SU-DHL-6 (cell line): ENCODE results near the gene SLU7.

Experiments
- CTCF ChIP-seq: fragments of 200-600 bp; sonication (generic); IDR thresholded peaks from one replicate; pipeline ENCODE4 v1.5.1; 2017; ENCODE audit warnings: antibody characterized with exemption, mild to moderate bottlenecking, low read length, moderate library complexity; ENCODE audit not compliant: insufficient read depth, poor library complexity, severe bottlenecking
- EZH2phosphoT487 ChIP-seq: fragments of 200-600 bp; sonication (generic), shearing (Covaris generic); conservative IDR thresholded peaks from 2 replicates; pipeline ENCODE4 v1.6.1; 2018; ENCODE audit warnings: mild to moderate bottlenecking, antibody characterized with exemption, low read length, moderate library complexity, mixed read lengths

GRCh38 chr5:160385496-160385895 is 33.4 kb downstream of the SLU7 start:
- TF ChIP-seq CTCF (no peak), EZH2phosphoT487 (no peak)
